GM21515 (cell line): ENCODE measurements around the gene MRAS.

ENCODE experiments used
- ATAC-seq: cut with Tn5 transposase; IDR thresholded peaks from one replicate; pipeline ENCODE4 v1.9.1; 2021; ENCODE audit not compliant: unreplicated experiment

The MRAS gene

GRCh38 chr3:138347960-138348753, at the start of gene MRAS:
TSS of gene MRAS (plus strand) at chr3:138348579. CDS start at chr3:138372884, 24,305 bp downstream.
- no peak for ATAC-seq

- ATAC-seq, result no peak
Observed at GRCh38 chr3:138300647-138301046, 47.7 kb upstream of the MRAS start.

DNA sequence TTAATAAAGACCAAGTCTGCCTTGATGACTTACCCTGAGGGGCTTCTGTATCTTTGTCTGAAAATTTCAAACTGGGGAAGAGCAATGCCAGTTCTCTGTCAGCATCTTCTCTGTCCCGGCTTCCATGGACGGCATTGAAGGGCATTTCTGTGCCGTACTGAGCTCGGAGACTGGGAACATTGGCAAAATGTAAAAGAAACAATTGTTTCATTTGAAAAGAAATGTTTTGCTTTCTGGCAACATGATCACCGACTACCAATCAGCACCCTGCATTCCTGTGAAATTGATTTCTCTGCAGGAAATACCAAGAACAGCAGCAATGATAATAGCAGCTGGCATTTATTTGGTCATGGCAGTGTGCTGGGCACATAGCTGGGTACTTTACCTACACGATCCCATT, 44.9 kb upstream of the MRAS start:
- no peak for ATAC-seq

DNA sequence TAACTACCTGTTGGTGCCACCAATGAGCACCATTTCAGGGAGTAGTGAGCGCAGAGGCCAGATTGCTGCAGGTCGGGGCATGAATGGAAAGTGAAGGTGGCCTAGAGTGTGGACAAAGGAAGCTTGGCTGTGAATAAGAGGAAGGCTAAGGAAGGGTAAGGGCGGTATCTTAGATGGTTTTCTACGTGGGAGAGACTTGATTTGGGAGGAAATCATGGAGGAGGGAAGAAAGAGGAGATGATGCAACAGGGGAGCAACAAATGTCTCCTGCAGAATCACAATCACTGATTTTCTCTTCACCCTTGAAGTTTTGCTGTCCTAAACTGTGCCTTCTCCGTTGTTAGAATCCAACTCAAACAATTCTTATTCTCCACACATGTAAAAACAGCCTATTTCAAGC, 40.5 kb upstream of the MRAS start:
- ATAC-seq, result no peak

DNA sequence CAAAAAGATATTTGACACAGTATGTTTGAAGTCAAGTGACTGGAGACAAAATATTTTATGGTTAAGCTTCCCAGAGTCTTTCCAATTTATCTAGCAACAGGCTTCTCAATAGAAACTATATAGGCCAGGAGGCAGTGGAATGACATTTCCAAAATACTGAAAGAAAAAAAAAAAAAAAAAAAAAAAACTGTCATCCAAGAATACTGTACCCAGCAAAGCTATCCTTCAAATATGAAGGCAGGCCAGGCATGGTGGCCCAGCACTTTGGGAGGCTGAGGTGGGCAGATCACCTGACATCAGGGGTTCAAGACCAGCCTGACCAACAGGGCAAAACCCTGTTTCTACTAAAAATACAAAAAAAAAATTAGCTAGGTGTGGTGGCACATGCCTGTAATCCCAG, 39.6 kb upstream of the MRAS start:
- ATAC-seq, result no peak

DNA sequence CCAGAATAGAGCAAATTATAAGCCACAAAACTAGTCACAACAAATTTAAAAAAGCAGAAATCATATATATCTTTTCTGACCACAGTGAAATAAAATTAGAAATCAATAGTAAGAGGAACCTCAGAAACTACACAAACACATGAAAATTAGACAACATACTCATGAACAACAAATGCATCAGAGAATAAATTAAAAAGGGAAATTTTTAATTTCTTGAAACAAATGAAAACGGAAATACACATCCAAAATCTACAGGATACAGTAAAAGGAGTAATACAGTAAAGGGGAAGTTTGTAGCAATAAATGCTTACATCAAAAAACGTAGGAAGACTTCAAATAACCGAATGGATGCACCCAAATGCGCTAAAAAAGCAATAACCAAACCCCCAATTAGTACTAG, 37.9 kb upstream of the MRAS start:
- ATAC-seq, result no peak

- no peak for ATAC-seq
Observed at GRCh38 chr3:138314751-138315150, 33.6 kb upstream of the MRAS start.

DNA sequence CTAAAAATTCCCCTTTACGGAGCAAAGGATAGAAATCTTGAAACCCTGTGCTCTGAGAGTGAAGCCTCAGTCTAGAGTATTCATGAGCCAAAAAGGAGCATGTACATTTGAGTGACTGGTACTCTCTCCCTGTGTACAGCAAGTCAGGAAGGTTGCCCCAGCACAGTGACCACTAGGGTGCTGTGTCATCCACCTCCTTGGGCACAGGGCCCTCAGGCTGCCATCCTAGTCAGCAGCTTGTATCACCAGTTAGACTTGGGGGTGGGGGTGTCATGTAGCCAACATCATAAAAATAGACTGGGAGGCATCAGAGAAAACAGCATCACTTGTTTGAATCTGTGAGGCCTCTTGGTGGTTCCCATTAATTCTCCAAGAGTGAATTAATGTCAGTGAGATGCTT, 30.7 kb upstream of the MRAS start:
- no peak for ATAC-seq

- no peak for ATAC-seq
Observed at GRCh38 chr3:138323971-138324370, 24.4 kb upstream of the MRAS start.

- no peak for ATAC-seq
Observed at GRCh38 chr3:138325990-138326389, 22.4 kb upstream of the MRAS start.

- ATAC-seq, result no peak
Observed at GRCh38 chr3:138326866-138327595, 21.3 kb upstream of the MRAS start.

GRCh38 chr3:138327831-138328230, 20.5 kb upstream of the MRAS start:
- ATAC-seq, result no peak

DNA sequence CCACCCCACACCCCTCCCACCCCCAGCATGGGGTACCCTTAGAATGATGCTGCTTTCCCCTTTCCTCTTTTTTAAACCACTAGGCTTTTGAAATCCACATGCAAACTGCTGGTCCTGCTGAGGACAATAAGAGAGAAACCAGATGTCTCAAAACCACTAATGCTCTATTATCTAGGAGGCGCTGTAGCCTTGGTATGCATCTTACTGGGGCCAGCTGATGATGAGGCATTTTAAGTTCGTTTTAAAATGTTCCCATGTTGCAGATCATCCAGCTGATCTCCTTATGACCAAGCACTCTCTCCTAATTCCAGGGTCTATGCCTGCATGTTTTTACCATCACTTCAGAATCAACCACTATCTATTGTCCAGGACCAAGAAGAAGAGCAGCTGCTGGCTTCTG, 20.0 kb upstream of the MRAS start:
- ATAC-seq, result no peak

DNA sequence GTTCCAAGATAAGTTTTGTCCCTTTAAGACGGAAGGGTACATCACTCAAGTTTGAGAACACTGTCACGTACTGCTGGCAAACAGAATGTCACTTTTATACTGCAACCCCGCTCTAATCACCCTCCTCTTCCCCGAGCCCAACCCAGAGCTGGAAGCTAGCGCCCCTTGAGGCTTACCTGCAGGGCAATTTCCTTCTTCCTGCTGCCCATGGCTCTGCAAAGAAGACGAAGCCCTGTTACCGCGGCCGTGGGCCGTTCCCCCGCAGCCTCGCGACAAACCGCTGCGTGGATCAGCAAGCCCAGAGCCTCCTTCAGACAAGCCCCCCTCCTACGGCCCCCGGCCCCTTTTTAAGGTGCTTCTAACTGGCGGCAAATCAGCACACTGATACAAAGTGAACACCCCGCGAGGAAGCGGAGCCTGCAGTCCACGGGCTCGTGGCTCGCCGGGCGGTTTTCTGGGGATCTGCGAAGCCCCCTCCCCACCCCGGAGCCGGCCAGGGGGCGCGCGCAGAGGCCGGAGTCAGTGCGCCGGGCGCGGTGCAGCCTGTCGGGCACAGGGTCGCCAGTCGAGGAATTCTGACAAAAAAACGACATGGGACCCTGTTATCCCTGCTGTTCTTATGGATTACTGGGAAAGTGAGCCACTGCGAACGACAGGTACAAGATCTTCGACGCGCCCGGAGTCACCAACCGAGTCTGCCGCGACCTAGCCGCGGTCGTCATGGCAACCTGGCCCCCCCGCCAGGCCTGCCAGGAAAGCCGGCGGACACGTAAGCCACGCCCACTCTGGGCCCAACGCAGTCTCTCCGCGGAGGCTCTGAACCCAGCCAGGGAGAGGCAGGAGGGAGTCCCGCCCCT, 19.0 kb upstream of the MRAS start, which contains the start of gene NME9:
TSS of gene NME9 (minus strand) at position 725 of the 857 bp plus-strand sequence. CDS start at position 209, 516 bp downstream.
- peak; percentile 72 for ATAC-seq

- no peak for ATAC-seq
Observed at GRCh38 chr3:138329984-138330293, 18.4 kb upstream of the MRAS start.

DNA sequence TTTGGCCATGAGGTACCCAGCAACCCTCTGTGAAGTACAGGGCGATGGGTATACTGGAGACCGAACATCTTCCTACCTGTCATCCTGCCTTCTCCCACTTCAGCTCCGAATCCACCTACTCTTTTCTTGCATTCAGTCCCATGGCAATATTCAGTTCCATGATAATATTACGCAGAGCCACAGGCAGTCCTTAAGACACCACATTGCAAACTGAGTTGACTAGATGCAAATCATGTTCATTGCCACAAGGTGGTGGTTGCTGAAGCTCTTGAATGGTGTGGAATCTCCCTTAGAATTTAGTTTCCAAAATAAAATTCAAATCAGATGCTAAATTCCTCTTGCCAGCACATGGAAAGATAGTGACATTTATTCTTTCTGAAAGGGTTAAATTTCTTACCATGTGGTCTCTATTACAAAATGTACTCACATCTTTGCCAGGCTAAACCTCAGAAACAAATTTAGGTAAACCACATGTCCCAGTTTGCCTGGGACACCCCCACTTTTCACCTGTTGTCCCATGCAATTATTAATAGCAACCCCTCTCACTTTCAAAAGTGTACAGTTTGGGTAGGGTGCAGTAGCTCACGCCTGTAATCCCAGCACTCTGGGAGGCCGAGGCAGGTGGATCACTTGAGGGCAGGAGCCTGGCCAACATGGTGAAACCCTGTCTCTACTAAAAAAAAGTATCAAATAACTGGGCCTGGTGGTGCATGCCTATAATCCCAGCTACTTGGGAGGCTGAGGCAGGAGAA, 17.1 kb upstream of the MRAS start:
- ATAC-seq, result no peak

GRCh38 chr3:138332472-138333073, 15.8 kb upstream of the MRAS start:
- ATAC-seq, result no peak

GRCh38 chr3:138334608-138335007, 13.8 kb upstream of the MRAS start:
- no peak for ATAC-seq

- no peak for ATAC-seq
Observed at GRCh38 chr3:138336454-138336999, 11.9 kb upstream of the MRAS start.

- no peak for ATAC-seq
Observed at GRCh38 chr3:138338244-138338643, 10.1 kb upstream of the MRAS start.
